Mesendoderm (in vitro differentiated cells): ENCODE data around the gene C3orf80.
"Not testable (repeated sequence)": the region's sequence is repeated elsewhere in the genome, so short reads cannot be mapped to it uniquely, and the experiment has no call there.

Experiments
- DNase-seq: peaks from one replicate; pipeline ENCODE4 v3.0.0; 2013
- H2AK5ac ChIP-seq: 2 replicates; pipeline ENCODE4 v1.6.1; 2013; ENCODE audit warnings: low read length, inconsistent platforms
- H2BK120ac ChIP-seq: 2 replicates; pipeline ENCODE4 v1.6.1; 2013; ENCODE audit warnings: low read depth, mild to moderate bottlenecking, low read length, moderate library complexity, mixed read lengths
- H2BK15ac ChIP-seq: replicated peaks from 2 replicates; pipeline ENCODE4 v1.6.1; 2013; ENCODE audit warnings: low read depth, mild to moderate bottlenecking, moderate library complexity
- H2BK5ac ChIP-seq: 2 replicates; pipeline ENCODE4 v1.6.1; 2013; ENCODE audit warnings: low read length, inconsistent platforms
- H3K18ac ChIP-seq: 2 replicates; pipeline ENCODE4 v1.6.1; 2013; ENCODE audit warnings: mild to moderate bottlenecking, low read length, mixed read lengths
- H3K23ac ChIP-seq: one replicate; pipeline ENCODE4 v1.6.1; 2013; ENCODE audit warnings: low read length
- H3K27ac ChIP-seq: 2 replicates; pipeline ENCODE4 v1.5.1; 2013; ENCODE audit warnings: low read depth, mild to moderate bottlenecking, inconsistent platforms, low read length, moderate library complexity
- H3K27me3 ChIP-seq: 2 replicates; pipeline ENCODE4 v1.6.1; 2013; ENCODE audit warnings: low read length, control low read depth, mild to moderate bottlenecking, inconsistent platforms; ENCODE audit not compliant: insufficient read depth, poor library complexity
- H3K36me3 ChIP-seq: 2 replicates; pipeline ENCODE4 v1.6.1; 2013; ENCODE audit warnings: low read length, inconsistent platforms; ENCODE audit not compliant: control insufficient read depth, insufficient read depth
- H3K4ac ChIP-seq: one replicate; pipeline ENCODE4 v1.6.1; 2013; ENCODE audit warnings: low read depth, mild to moderate bottlenecking, low read length, moderate library complexity
- H3K4me1 ChIP-seq: 2 replicates; pipeline ENCODE4 v1.6.1; 2013; ENCODE audit warnings: low read depth, low read length, inconsistent platforms; ENCODE audit not compliant: control insufficient read depth
- H3K4me2 ChIP-seq: 2 replicates; pipeline ENCODE4 v1.6.1; 2013; ENCODE audit warnings: low read length
- H3K4me3 ChIP-seq: 2 replicates; pipeline ENCODE4 v1.5.1; 2013; ENCODE audit warnings: mild to moderate bottlenecking, low read length
- H3K56ac ChIP-seq: one replicate; pipeline ENCODE4 v1.6.1; 2013; ENCODE audit warnings: low read length
- H3K79me1 ChIP-seq: 2 replicates; pipeline ENCODE4 v1.6.1; 2013; ENCODE audit warnings: low read length, inconsistent platforms
- H3K79me2 ChIP-seq: 2 replicates; pipeline ENCODE4 v1.6.1; 2013; ENCODE audit warnings: mild to moderate bottlenecking, low read length; ENCODE audit not compliant: control insufficient read depth, insufficient read depth
- H3K9ac ChIP-seq: 2 replicates; pipeline ENCODE4 v1.6.1; 2013; ENCODE audit warnings: low read length, inconsistent platforms
- H4K5ac ChIP-seq: one replicate; pipeline ENCODE4 v1.6.1; 2013; ENCODE audit warnings: low read length
- H4K8ac ChIP-seq: one replicate; pipeline ENCODE4 v1.6.1; 2013; ENCODE audit warnings: low read depth, mild to moderate bottlenecking, control low read depth, low read length, moderate library complexity
- WGBS: extraction: QIAGEN DNeasy Blood & Tissue Kit; methylation state at CpG from one replicate; pipeline ENCODE4 v1.1.7; 2013; ENCODE audit warnings: low lambda C conversion rate, missing lambda C conversion rate; ENCODE audit not compliant: insufficient coverage; ENCODE audit errors: extremely low coverage; 5-methylcytosine and 5-hydroxymethylcytosine counted together

The C3orf80 gene

DNA sequence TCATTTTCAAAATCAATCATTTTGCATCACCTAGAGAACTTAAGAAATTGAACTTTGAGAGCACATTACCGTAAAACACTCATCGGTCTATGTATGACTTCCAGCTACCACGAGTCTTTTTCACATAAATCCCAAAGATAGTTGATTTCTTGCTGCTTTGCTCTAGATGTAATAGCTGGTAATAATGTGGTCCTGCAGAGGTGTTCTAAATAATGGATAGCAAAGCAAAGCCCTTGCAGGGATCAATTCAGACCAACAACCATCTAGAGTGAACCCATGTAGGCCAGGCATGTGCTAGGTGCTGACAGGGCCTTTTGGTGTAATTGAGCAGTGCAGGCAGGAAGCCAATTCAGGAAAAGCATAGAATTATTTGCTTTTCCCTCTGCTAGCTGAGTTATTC, 26.1 kb upstream of the C3orf80 start:
- H3K4me2 ChIP-seq = no peak overlapping the region
- no peak overlapping the region for H3K18ac ChIP-seq

DNA sequence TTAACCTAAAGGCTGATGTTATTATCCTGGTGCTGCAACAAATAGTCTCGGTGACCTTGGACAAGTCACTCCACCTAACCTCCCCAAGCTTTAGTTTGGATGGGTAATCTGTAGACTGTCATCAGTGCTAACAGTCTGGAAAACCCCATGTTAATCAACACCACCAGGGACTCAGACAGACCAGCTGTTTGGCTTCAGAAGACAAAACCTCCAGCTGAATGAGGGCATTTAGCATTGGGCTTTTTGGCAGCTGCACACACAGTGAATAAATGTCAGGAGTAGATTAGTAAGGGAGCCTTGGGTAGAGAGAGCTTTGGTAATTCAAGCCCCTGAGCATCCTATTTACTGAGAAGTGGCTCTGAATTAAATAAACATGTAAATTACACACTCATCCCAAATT, 24.9 kb upstream of the C3orf80 start:
- Histone ChIP-seq H3K79me2 (no peaks in the 10 kb centered on the region), H3K4me1 (no peaks in the 10 kb centered on the region), H2BK120ac (no peak overlapping the region), H4K8ac (no peak overlapping the region), H2BK15ac (no peak overlapping the region), H3K27me3 (no peaks in the 10 kb centered on the region), H3K27ac (no peak overlapping the region), H2BK5ac (no peak overlapping the region), H2AK5ac (no peak overlapping the region), H3K4me3 (no peak overlapping the region), H3K4me2 (no peak overlapping the region), H3K9ac (no peak overlapping the region), H4K5ac (no peak overlapping the region), H3K36me3 (no peaks in the 10 kb centered on the region), H3K56ac (no peak overlapping the region), H3K23ac (no peak overlapping the region), H3K18ac (no peak overlapping the region), H3K4ac (no peak overlapping the region), H3K79me1 (no peaks in the 10 kb centered on the region)
- WGBS = no CpG with 5 or more reads among the region's 1 CpG
- DNase-seq = no peak

More for the DNA sequence above, 26.1 kb upstream of the C3orf80 start:
- Histone ChIP-seq H3K27me3 (no peaks in the 10 kb centered on the region), H3K23ac (no peak overlapping the region), H2AK5ac (no peak overlapping the region), H3K79me2 (no peaks in the 10 kb centered on the region), H3K27ac (no peak overlapping the region), H3K4me3 (no peak overlapping the region), H4K5ac (no peak overlapping the region), H3K9ac (no peak overlapping the region), H2BK15ac (no peak overlapping the region), H3K79me1 (no peaks in the 10 kb centered on the region), H3K56ac (no peak overlapping the region), H3K36me3 (no peaks in the 10 kb centered on the region), H2BK120ac (no peak overlapping the region), H4K8ac (no peak overlapping the region), H3K4ac (no peak overlapping the region), H3K4me1 (no peaks in the 10 kb centered on the region), H2BK5ac (no peak overlapping the region)
- no CpG with 5 or more reads among the region's 3 CpGs for WGBS
- DNase-seq = no peak

DNA sequence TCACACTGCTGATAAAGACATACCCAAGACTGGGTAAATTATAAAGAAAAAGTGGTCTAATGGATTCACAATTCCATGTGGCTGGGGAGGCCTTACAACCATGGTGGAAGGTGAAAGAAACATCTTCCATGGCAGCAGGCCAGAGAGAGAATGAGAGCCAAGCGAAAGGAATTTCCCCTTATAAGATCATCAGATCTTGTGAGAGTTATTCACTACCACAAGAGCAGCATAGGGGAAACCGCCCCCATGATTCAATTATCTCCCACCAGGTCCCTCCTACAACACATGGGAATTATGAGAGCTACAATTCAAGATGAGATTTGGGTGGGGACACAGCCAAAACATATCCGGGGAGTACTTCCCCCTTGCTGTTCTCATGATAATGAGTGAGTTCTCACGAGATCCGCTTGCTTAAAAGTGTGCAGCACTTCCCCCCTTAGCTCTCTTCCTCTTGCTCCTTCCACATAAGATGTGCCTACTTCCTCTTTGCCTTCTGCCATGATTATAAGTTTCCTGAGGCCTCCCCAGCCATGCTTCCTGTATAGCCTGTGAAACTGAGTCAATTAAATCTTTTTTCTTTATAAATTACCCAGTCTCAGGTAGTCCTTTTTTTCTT, 20.7 kb upstream of the C3orf80 start:
- not testable (repeated sequence) for H3K27me3 ChIP-seq

DNA sequence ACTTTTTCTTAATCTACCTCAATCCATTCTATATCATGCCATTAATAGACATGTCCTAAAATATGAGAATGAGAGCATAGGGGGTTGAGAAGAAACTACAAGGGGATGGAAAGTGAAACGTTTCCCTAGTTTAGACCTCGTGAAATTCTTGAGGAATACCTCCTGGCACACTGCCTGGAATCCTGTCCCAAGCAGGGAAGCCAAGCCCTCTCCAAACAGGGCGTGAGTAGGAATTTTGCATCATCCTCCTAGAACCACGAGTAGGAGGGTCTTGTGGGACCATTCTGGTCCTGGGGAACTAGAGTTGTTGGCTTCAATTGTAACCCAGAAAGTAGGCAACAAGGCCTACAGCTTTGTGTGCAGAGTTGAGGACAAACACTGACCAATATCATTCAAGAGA, 19.6 kb upstream of the C3orf80 start:
- no peak for DNase-seq

More for the DNA sequence above, 20.7 kb upstream of the C3orf80 start:
- H3K4me1 ChIP-seq, H3K4me3 ChIP-seq, H2AK5ac ChIP-seq, H3K56ac ChIP-seq, H3K79me1 ChIP-seq, H2BK5ac ChIP-seq, H2BK120ac ChIP-seq, H4K8ac ChIP-seq, H3K27ac ChIP-seq, H3K9ac ChIP-seq, DNase-seq, H4K5ac ChIP-seq, H3K79me2 ChIP-seq, H3K36me3 ChIP-seq, H3K18ac ChIP-seq, H3K23ac ChIP-seq, H3K4me2 ChIP-seq, H3K4ac ChIP-seq, H2BK15ac ChIP-seq: not testable (repeated sequence)
- WGBS = no CpG with 5 or more reads among the region's 5 CpGs

DNA sequence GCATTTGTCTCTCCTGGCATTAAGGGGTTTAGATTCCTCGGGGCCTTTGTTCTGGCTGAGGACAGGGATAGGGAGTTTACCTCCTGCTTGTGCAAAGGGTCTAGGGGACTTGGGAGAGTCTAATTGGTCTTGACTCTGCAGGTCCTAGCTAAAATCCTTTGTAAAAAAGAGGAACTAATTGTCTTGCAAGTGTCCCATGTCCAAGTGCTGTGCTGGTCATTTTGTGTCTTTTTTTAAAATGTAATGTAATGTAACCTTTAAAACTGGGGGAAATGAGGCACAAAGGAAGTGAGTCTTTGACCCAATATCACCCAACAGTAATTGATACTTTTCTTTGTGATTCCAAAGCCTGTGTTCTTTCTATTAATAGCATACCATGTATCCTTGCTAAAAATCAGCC, 14.9 kb upstream of the C3orf80 start:
- Histone ChIP-seq H4K5ac (no peak overlapping the region), H4K8ac (no peak overlapping the region), H3K79me2 (no peaks in the 10 kb centered on the region), H2AK5ac (no peak overlapping the region), H3K4me1 (no peaks in the 10 kb centered on the region), H2BK15ac (no peak overlapping the region), H3K23ac (no peak overlapping the region), H3K27ac (no peak overlapping the region), H3K36me3 (no peaks in the 10 kb centered on the region), H3K27me3 (no peaks in the 10 kb centered on the region), H3K4me2 (no peak overlapping the region), H3K18ac (no peak overlapping the region), H3K79me1 (no peaks in the 10 kb centered on the region), H2BK120ac (no peak overlapping the region), H2BK5ac (no peak overlapping the region), H3K56ac (no peak overlapping the region), H3K4me3 (no peak overlapping the region), H3K9ac (no peak overlapping the region), H3K4ac (no peak overlapping the region)
- WGBS = no CpG with 5 or more reads among the region's 1 CpG
- DNase-seq = no peak

More for the DNA sequence above, 19.6 kb upstream of the C3orf80 start:
- Histone ChIP-seq H2BK5ac (no peak overlapping the region), H3K79me2 (no peaks in the 10 kb centered on the region), H3K18ac (no peak overlapping the region), H3K4me3 (no peak overlapping the region), H2BK15ac (no peak overlapping the region), H3K23ac (no peak overlapping the region), H3K36me3 (no peaks in the 10 kb centered on the region), H3K56ac (no peak overlapping the region), H2AK5ac (no peak overlapping the region), H3K27me3 (no peaks in the 10 kb centered on the region), H3K79me1 (no peaks in the 10 kb centered on the region), H3K4me2 (no peak overlapping the region), H2BK120ac (no peak overlapping the region), H3K27ac (no peak overlapping the region), H4K5ac (no peak overlapping the region), H3K9ac (no peak overlapping the region), H3K4me1 (no peaks in the 10 kb centered on the region), H3K4ac (no peak overlapping the region), H4K8ac (no peak overlapping the region)
- WGBS = no CpG with 5 or more reads among the region's 4 CpGs

DNA sequence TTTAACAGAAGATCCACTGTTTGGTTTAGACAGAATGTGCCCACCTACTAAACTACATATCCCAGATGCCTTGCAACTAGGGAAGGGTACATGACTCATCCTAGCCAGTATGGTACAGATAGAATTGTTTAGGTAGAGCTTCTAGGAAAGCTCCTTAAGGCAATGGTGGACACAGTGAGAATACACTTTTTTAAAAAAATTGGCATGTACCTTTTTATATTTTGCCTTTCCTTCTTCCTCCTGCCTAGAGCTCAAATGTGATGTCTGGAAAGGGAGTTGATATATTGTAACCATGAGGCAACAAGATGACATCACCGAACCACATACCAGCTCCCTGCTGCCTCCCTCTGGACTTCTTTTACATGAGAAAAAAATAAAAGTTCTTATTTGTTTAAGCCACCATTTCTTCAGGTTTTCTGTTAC, 14.4 kb upstream of the C3orf80 start:
- no peak overlapping the region for H3K4me2 ChIP-seq
- H2BK120ac ChIP-seq = no peak overlapping the region
- H3K79me2 ChIP-seq = no peaks in the 10 kb centered on the region
- H3K4me1 ChIP-seq = no peaks in the 10 kb centered on the region
- no peaks in the 10 kb centered on the region for H3K79me1 ChIP-seq
- H3K56ac ChIP-seq = no peak overlapping the region
- peak; percentile 83 for DNase-seq
- H2BK15ac ChIP-seq = no peak overlapping the region
- H3K27ac ChIP-seq = no peak overlapping the region
- H3K4ac ChIP-seq = no peak overlapping the region
- H3K9ac ChIP-seq = no peak overlapping the region
- no peak overlapping the region for H4K8ac ChIP-seq
- no peak overlapping the region for H2BK5ac ChIP-seq
- H4K5ac ChIP-seq = no peak overlapping the region
- no peak overlapping the region for H3K18ac ChIP-seq
- WGBS = no CpG with 5 or more reads among the region's 1 CpG
- no peak overlapping the region for H3K23ac ChIP-seq
- no peak overlapping the region for H2AK5ac ChIP-seq
- H3K27me3 ChIP-seq = no peaks in the 10 kb centered on the region
- no peak overlapping the region for H3K4me3 ChIP-seq
- H3K36me3 ChIP-seq = no peaks in the 10 kb centered on the region
